Cortex of kidney (tissue), 1 donor: ENCODE results near the gene ROS1.

Experiments used
- DNase-seq: peaks from one replicate; lab custom pipeline; 2025; lab: John Stamatoyannopoulos, UW

Gene ROS1

DNA sequence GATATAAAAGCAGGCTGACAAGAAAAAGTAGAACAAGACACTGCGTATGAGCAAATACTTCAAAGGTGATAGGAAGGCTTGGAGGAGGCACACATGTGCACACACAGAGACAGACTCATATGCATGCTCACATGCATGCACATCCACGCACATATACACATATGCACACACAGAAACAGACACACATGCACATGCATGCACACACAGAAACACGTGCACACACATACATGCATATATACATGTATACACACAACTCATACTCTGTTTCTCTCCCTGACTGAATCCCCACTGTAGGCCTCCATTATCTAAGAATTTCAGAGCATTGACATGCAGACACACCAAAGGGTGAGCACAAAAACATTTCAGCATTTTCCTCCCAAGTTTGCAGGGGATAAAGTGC lies 116.7 kb downstream of the ROS1 start:
- DNase-seq, result no peak

DNA sequence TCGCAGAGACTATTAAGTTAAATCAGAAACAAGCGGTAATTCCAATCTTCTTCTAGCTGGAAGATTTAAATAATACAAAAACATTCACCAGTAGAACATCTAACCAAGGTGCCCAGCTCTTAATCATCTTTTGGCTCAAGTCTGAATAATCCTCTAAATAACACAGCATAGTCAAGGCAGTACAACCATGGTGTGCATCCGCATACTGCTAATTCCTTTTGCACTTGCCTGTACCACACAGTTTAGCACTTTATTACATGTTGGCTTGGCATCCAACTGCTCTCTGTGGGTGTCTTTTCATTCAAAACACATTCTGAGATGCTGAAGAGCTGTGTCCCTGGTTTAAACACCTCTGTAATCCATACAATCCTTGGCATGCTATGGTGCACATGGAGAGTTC lies 118.1 kb downstream of the ROS1 start:
- no peak for DNase-seq

DNA sequence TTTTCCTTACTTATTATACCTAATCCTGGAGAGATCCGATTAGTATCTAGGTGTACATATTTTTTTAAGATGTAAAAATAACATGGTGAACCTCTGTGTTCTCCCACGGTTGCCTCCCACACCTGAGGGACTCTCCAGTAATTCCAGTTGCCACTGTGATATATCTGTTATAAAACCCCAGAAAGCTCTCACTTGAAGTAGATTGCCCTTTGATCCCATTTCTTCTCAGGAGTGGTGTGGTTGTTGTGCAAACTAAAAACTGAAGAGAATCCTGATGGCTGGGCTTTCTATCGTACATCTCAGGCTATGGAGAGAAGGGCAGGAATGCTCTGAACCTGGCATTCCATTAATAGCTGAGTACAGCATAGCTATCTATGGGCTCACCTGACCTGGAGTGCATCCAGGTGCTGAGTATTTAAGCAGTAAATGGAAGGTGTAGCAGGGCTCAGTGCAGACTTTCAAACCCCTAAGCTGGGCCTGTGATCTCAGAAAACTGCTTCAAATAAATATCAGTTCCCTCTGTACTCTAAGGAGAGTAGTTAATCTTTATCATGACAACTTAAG lies 119.4 kb downstream of the ROS1 start:
- DNase-seq, result no peak

DNA sequence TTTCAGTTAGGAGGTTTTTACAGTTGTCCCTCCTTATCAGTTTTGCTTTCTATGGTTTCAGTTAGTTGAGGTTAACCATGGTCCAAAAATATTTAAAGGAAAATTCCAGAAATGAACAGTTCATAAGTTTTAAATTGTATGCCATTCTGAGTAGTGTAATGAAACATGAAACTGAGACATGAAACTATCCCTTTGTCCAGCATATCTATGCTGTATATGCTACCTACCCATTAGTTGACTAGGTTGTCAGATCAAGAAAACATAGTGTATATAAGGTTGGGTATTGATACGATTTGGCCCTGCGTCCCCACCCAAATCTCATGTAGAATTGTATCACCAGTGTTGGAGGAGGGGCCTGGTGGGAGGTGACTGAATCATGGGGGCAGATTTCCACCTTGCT lies 121.3 kb downstream of the ROS1 start:
- DNase-seq, result no peak

DNA sequence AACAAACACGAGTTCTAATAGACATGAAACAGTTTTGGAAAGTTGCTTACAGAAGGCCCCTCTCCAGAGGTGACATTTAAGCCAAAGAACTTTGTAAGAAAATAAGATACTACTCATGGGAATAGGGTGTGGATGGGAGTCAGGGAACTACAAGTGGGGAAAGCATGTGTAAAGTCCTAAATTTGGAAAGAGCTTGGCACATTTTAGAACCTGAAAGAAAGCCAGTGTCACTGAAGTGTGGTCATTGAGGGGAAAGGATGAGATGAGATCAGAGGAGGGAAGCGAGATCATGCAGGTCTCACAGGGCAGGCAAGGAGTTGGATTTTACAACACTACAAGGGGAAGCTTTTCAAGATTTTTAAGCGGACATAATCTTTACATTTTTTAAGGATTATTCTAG lies 122.4 kb downstream of the ROS1 start:
- DNase-seq, result no peak

DNA sequence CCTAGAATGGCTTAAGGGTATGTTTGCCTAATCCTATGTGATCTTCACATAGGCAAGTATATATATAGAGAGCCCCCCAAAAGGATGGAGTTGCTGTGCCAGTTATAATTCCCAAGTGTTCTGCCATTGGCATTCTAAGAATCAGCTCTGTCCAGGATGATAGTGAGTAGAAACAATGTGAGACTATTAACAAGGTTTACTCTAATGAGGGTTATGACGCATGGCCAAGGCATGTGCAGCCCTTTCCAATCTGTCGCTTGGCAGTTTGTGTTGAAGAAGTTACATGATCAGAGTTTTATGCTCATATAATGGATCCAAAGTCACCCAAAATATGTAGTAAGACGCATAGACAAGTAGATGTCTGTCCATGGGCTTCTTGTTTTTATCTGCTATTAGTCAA lies 126.8 kb downstream of the ROS1 start:
- no peak for DNase-seq

DNA sequence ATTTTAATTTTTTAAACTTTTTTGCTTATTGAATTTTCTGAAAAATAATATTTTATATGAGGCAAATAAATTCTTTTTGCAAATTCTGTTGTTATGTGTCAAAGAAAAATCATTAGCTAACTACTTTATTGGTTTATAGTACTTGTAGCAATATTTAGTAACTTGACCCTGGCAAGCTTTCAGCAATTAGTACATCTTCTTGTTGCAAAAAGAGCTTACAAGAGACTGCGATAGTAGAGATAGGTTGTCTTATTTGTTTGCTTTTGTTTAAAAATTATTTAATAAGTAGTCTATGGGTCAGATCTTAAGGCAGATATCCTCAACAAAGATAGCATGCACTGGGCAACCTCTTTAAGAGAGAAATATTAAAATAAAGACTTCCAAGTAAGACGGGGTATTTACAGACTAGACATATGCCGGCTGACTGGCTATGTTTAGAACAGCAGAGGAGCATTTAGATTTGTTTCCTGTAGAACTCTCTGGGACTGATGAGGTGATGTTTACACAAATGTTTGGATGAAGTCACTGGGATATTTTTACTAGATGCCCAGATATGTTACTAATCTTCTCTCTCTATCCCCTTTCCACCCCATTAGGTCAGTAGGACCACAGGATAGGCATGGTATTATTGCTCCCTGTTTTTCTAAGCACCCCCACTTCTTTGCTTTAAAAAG lies 135.4 kb downstream of the ROS1 start:
- no peak for DNase-seq

DNA sequence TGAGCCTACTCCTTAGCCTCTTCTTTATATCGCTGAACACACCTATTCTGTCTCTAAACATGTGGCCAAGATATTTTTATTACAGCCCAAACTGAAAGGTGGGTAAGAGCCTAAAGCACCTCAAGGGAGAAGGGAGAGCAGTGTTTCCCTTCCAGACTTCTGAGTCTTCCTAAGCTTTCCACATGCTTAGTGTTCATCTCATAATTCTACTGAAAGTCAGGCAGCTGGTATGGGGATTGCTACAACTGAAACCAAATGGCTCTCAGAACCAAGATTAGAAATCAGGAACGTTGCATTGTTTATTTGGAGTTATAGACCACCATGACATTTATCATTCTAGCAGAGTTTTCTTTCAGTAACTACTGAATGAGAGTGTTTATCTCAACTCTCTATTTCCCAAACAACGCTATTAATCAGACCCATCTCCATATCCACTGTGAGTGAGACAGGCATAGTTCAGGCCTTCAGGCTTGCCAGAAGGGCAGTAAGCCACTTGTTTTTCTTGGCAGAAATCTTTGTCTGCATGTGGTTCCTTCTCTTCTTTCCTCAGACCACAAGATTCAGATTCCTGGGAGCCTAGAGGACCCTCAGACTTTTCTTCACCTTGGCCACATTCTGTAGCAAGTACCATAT lies 137.5 kb downstream of the ROS1 start:
- DNase-seq, result no peak

DNA sequence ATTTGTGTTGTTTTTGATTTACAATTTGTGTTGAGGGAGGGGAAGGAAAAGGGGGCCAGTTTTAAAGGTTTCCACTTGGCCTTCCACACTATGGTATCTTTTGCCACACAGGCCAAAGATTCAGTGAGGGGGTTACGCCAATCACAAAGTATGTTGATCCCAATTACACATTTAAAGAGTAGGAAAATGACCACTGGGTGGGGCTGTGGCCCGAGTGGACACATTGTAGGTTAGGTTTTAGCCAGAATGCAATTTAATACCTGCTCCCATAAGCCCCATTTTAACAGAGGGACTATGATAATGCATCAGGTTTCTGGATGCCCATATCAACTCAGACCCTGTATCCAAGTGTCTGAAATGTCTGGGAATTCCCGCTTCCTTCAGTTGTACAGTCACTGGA lies 144.8 kb downstream of the ROS1 start:
- DNase-seq, result no peak

DNA sequence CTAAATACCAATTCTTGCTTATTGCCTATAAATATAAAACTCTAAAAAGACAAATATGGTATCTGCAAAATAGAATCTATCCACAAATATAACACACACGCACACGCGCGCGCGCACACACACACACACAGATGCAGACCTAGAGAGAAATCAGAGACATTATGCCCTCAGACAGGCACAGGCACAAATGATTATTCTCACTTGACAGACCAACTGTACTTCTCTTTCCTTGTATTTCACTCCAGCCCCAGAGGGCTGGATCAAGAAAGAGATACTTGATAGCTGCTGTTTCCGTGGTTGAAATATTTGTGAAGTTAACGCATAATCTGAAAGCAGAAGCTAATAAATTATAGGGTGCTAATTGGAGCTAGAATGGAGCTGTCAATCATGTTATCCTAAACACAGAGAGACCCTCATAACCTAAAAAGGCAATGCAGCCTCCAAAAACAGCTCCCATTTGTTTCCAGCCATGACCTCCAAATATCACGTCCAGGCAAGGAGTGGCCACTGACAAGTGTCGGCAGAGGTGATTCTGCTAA lies 148.9 kb downstream of the ROS1 start:
- no peak for DNase-seq

DNA sequence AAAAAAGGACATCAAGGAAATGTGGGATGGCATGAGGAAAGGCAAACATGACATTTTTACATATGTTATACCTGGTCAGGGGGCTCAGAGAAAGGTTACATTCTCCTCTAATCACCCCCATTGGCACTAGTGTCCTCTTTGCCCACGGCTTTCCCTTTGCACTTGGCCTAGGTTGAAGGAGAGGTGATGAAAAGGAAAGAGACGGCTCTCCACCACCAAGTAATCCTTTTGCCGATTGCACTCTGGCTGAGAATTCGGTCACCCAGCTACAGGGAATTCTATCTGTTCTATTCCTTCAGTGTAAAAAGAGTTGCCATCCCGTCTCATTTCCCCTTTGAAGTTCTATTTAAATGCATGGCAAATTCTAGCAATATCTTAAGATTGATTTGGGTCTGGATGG lies 150.0 kb downstream of the ROS1 start:
- DNase-seq, result no peak

DNA sequence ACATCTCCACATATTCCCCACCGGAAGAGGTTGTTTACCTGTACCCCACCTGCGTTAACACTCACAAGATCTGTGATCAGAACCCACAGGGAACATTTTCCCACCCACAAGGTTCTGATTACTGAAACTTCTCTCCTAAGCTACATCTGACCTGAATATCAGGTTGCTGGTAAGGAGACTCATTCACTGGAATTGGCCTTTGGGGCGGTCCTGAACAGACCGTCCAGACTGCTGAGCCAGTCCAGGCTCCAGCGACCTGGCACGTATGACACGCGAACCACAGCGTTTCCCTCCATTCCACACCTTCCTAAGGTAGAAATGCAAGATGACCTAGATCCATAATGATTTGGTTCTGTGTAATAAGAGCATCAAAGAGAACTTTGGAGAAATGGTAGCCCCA lies 150.5 kb downstream of the ROS1 start:
- no peak for DNase-seq

DNA sequence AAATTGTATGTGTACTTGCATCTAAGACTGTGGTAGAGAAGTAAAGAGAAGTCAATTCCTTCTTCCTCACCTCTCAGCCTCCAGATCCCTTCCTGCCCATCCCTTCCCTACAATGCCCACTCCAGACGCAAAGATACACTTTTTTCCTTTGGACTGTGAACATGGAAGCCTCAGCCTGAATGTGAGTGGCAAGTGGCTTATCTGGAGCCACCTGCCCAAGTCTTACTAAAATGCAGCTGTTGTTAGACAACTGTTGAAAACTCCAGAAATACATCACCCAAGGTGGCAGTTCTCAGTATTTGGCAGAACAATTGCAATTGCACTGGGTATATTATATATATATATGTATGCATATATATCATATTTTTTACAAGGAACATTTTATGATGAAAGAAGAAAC lies 152.9 kb downstream of the ROS1 start:
- no peak for DNase-seq

DNA sequence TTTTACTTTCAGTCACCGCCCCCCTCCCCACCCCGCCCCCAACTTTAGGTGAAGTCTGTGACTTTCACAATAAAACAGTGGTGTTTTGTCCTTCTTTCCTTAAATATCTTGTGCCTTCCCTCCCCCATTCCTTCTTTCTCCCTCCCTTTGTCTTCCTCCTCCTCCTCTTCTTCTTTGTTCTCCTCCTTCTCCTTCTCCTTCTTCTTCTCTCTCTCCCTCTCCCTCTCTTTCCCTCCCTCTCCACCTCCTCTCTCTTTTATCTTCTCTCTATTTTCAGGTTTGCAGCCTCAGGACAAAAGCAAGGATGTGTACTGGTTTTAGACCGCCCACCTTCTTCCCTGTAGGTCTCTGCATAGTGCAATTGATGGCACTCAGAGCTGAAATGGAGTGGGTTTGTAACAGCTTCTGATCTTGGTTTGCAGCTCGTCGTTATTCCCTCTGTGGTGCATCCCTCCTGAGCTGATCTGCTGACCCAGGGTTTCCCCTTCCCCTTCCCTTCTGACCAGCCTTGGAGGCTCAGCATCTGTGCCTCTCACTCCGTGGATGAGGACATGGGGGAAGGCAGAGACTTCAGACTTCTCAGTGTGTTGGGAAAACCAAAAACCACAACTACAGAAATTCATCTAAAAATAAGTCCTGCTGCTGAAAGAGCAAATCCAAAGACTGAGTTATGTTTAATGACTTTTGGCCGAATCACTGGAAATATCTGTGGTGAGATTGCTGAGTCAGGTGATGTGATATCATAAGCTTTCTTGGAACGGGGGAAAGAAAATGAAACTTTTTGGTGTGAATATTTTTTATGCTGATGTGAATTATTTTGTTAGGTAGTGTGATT lies 153.5 kb downstream of the ROS1 start:
- no peak for DNase-seq

DNA sequence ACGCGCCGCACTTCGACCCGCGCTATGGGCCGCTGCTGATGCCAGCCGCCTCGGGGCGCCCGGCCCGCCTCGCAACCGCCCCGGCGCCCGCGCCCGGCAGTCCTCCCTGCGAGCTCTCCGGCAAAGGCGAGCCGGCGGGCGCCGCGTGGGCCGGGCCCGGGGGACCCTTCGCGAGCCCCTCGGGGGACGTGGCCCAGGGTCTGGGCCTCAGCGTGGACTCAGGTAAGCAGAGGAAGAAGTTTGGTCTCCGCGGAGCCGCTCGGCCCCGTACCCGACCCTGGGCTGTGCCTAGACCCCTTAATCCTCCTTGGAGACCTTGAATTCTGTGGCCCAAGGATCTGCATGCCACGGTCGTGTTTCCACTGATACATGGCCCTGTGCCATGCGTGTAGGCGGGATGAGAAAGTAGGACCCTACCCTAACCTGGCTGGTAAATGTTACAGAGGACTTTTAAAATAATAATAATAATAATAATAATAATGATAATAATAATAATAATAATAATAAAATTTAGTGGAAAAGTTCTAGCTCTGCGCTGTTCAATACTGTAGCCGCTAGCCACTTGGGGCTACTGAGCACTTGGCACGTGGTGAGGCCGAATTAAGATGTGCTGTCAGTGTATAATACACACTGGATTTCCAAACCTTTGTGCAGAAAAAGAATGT lies 154.8 kb downstream of the ROS1 start:
- no peak for DNase-seq

DNA sequence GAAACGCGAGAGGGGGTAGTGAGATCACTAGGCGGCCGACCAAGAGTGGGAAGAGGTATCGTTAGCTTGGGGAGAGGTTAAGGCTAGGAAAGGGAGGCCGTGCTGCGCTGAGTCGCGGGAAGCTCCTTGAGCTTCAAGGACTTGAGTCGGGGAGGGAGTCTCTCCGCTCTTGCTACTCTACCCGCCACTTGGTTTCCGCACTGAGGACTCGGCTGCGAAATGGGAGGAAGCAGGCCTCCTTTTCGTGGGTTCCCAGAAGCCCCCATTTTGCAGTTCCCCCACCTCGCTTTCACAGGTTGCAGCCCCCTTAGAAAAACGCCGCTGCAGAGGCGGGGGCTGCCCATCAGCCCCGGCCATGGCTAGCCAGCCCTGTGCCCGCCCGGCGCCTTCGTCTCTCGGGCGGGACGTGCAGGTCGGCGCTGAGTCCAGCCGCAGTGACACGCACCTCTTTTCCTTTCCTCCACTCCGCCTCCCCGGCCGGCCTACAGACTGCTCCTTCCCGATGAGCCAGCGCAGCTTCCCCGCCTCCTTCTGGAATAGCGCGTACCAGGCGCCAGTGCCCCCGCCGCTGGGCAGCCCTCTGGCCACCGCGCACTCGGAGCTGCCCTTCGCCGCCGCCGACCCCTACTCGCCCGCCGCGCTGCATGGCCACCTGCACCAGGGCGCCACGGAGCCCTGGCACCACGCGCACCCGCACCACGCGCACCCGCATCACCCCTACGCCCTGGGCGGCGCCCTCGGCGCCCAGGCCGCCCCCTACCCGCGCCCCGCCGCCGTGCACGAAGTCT lies 155.5 kb downstream of the ROS1 start:
- DNase-seq, result no peak

DNA sequence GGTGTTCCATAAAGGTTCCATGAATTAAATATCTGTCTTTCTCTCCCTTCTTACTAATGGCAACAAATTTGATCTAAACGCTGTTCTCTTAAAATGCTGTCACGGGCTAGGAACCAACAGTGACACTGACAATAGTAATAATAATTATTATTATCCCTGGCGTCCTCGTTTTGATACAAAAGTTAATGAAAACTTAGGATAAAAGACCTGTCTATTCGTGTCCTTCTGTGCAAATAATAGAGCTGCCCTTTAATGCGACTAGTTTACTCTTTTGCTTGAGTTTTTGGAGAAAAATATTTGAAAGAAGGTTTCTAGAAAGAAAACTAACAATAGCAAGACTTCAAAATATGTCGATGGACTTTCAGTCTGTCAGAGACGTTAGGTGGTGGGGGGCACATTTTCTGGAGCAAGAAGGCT lies 156.1 kb downstream of the ROS1 start:
- no peak for DNase-seq

DNA sequence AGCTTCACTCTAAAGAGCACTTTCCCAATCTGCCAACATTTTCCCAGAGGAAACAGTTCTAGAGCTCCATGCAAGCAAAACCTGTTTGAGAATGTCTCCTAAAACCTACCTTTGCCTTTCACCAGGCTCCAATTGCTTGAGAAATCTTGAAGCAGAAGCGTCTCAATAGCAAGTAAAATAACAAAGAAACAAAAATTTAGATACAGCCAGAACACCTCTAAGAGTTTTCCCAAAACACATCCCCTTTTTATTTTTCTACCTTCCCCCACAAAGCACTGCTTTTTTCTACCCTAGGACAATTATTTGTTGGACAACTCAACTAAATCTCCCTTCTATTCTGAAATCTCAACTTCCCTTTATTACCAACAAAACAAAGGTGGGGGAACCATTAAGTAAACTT lies 156.8 kb downstream of the ROS1 start:
- no peak for DNase-seq

DNA sequence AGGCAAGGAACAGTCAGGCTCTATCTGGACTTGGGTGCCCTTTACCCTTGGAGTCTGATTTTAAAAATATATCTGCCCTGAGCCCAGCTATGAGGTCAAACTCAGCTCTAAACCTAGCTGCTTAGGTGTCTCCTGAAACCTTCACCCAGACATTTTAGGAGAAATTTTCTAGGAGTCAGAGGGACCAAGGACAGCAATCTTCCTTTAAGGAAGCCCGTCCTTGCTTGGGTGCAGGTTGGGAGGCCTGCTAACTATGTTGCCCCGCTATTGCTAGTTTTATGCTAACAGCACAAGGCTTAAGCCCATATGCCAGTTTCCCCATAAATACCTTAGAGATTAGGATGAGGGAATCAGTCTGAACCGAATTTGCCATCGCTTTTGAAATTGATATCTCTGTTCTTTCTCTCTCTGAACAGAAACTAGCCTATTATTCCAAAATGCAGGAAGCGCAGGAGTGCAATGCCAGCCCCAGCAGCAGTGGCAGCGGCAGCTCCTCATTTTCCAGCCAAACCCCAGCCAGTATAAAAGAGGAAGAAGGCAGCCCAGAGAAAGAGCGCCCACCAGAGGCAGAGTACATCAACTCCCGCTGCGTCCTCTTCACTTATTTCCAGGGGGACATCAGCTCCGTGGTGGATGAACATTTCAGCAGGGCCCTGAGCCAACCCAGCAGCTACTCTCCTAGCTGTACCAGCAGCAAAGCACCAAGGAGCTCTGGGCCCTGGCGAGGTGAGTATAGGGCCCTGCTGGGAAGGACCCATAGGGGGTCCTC lies 157.8 kb downstream of the ROS1 start:
- no peak for DNase-seq

DNA sequence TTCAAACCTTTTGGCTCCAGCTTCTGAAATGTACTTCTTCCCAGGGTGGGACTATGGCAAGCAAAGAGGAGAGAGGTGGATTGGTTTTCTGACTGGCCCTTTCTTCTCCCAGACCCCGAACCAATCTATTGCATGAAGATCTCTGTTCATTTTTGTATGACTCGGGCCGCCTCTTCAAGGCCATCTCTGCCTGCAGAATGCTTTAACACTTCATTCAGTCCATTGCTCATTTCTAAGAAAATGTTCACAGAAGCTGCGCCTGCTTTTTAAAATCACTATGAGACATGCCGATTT lies 158.7 kb downstream of the ROS1 start:
- no peak for DNase-seq
